Lung (tissue), 12 donors: ENCODE data around the gene INVS. TPM values are rescaled to one million over a fixed set of nuclear protein-coding genes. Genes with fewer than 3 reads are reported as not detected.

Experiments used
- ATAC-seq: fragments of 200-7000 bp; cut with Tn5 transposase; one replicate; pipeline ENCODE4 v1.9.1; 2020; ENCODE audit warnings: moderate number of reproducible peaks; ENCODE audit not compliant: insufficient read depth, low FRiP score
- DNase-seq, 3 donors: peaks; one replicate each; pipeline ENCODE4 v3.0.0-alpha.2; 2013 to 2017
- H3K27ac ChIP-seq, 2 donors: one replicate each; pipeline ENCODE4 v1.5.1; 2013; ENCODE audit warnings: mild to moderate bottlenecking in 2 of 2, moderate library complexity in 2 of 2, control low read depth in 1 of 2, inconsistent platforms in 1 of 2, low read depth in 1 of 2, low read length in 1 of 2
- H3K27me3 ChIP-seq, 3 donors: one replicate each; pipeline ENCODE4 v1.5.1; 2013; ENCODE audit warnings: low read length in 2 of 3; ENCODE audit not compliant: control insufficient read depth in 3 of 3, insufficient read depth in 3 of 3
- H3K36me3 ChIP-seq, 4 donors: one replicate each; pipeline ENCODE4 v1.5.1; 2013; ENCODE audit warnings: low read length in 4 of 4, mild to moderate bottlenecking in 1 of 4, moderate library complexity in 1 of 4; ENCODE audit not compliant: control insufficient read depth in 4 of 4, insufficient read depth in 4 of 4
- H3K4me1 ChIP-seq, 5 donors: one replicate each; pipeline ENCODE4 v1.5.1; 2013; ENCODE audit warnings: low read length in 5 of 5, mild to moderate bottlenecking in 2 of 5, moderate library complexity in 1 of 5; ENCODE audit not compliant: control insufficient read depth in 5 of 5, insufficient read depth in 5 of 5
- H3K4me3 ChIP-seq: one replicate; pipeline ENCODE4 v1.5.1; 2013; ENCODE audit warnings: mild to moderate bottlenecking, control low read depth, moderate library complexity
- H3K9ac ChIP-seq, 2 donors: one replicate each; pipeline ENCODE4 v1.5.1; 2013; ENCODE audit warnings: low read length in 2 of 2, control low read depth in 1 of 2; ENCODE audit not compliant: insufficient read depth in 1 of 2
- H3K9me3 ChIP-seq, 4 donors: one replicate each; pipeline ENCODE4 v1.5.1; 2013; ENCODE audit warnings: low read length in 3 of 4, mild to moderate bottlenecking in 1 of 4, moderate library complexity in 1 of 4; ENCODE audit not compliant: control insufficient read depth in 4 of 4, insufficient read depth in 3 of 4
- CTCF ChIP-seq: IDR thresholded peaks from 2 replicates; pipeline ENCODE4 v1.5.1; 2012; ENCODE audit warnings: mild to moderate bottlenecking; ENCODE audit errors: control extremely low read depth, extremely low read depth
- WGBS, 2 donors: extraction: QIAGEN DNeasy Blood & Tissue Kit; methylation state at CpG; one replicate each; pipeline ENCODE4 v1.1.7; 2013; 5-methylcytosine and 5-hydroxymethylcytosine counted together
- polyA plus RNA-seq, 2 donors: library from polyadenylated mRNA; stranded (reverse); fragments of 200-250 nt; gene quantifications; one replicate each; pipeline ENCODE4 v1.2.1, GENCODE V29; 2013
- total RNA-seq, 2 donors: library from RNA; depleted of rRNA in 1 of 2; stranded (reverse); fragments of >200 nt in 1 of 2; gene quantifications; one replicate each; pipeline ENCODE4 v1.2.1, GENCODE V29; 2014 to 2021
- donor health status: control.
- donor health status: control.
- donor health status: Bipolar disorder and iron deficiency.
- donor health status: healthy.
- donor health status: DM: yes; HTN: yes; CAD: no.

INVS gene
- total and polyA plus RNA-seq, 4 donors: 3.4 to 52.1 (median 12.5) TPM

- Histone ChIP-seq H3K4me1 (peaks cover 0 to 16% (median 7%) of the 10 kb centered on the region in 5 donors), H3K27me3 (no peaks in the 10 kb centered on the region), H3K4me3 (no peak overlapping the region), H3K27ac (no peak overlapping the region), H3K36me3 (peaks cover 0 to 2% (median 0%) of the 10 kb centered on the region in 4 donors), H3K9me3 (no peaks in the 10 kb centered on the region), H3K9ac (no peak overlapping the region)
- no peak for TF ChIP-seq CTCF
- DNase-seq (no peak), ATAC-seq (no peak)
- WGBS, 2 donors: 79 to 93% methylated on average over 2 of the region's 2 CpGs
Measured at GRCh38 chr9:100070104-100071041, 28.7 kb upstream of the INVS start.

DNA sequence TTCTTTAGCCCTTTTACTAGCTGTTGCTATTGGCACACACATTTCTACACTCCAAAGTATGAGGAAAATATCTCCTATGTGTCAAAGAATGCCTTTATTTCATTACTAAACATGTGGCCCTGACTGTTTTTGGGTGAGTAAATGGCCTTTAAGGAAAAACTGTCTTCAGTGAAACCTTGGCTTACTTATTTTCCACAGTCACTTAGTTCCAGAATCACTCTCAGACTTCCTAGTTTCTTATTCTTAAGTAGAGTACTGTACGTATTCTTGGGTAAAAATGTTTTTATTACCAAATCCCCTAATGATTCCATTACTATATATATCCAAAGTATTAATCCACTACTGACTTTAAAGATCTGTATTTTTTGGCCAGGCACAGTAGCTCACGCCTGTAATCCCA lies 27.8 kb upstream of the INVS start:
- DNase-seq: no peak
- H3K27ac ChIP-seq: no peak overlapping the region
- TF ChIP-seq CTCF: no peak
- peaks cover 0 to 16% (median 7%) of the 10 kb centered on the region in 5 donors for H3K4me1 ChIP-seq
- H3K27me3 ChIP-seq: no peaks in the 10 kb centered on the region
- peaks cover 0 to 2% (median 0%) of the 10 kb centered on the region in 4 donors for H3K36me3 ChIP-seq
- no peaks in the 10 kb centered on the region for H3K9me3 ChIP-seq
- ATAC-seq: no peak
- H3K9ac ChIP-seq: no peak overlapping the region
- 93 to 94% methylated on average over 2 of the region's 2 CpGs for WGBS, 2 donors
- H3K4me3 ChIP-seq: no peak overlapping the region

DNA sequence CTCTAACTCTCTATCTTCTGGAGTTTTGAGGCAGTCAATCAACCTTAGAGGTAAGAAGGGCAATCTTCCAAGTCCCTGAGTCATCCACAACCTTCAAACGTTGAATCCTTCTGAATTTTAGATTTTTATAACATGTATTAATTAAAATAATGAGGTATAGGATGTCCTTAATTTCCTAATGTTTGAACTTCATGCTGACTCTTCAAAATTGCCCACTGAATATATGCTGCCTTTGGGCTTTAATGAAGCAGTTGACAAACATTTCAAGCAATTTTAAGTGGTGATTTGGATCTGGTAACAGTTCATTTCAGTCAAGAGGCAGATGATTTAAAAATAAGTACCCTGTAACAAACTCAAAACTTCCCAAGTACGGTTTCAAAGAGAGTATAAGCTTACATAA lies 26.2 kb upstream of the INVS start:
- no peak overlapping the region for H3K27ac ChIP-seq
- no peak for ATAC-seq
- WGBS, 2 donors: 58 to 81% methylated on average over 2 of the region's 2 CpGs
- DNase-seq: peak in 2 of 3 donors; percentile 29 to 68
- no peaks in the 10 kb centered on the region for H3K9me3 ChIP-seq
- H3K9ac ChIP-seq: no peak overlapping the region
- H3K36me3 ChIP-seq: peaks cover 0 to 2% (median 0%) of the 10 kb centered on the region in 4 donors
- peaks cover 0 to 16% (median 7%) of the 10 kb centered on the region in 5 donors for H3K4me1 ChIP-seq
- no peak overlapping the region for H3K4me3 ChIP-seq
- H3K27me3 ChIP-seq: no peaks in the 10 kb centered on the region
- TF ChIP-seq CTCF: no peak
